Measurements from ENCODE around the gene KL. TPM values are rescaled to one million over a fixed set of nuclear protein-coding genes. Genes with fewer than 3 reads are reported as not detected.

Gene KL
- total and polyA plus RNA-seq, 2 of the 8 experiments (the other 6 are each of a cell fraction or from before 2014, with no cell fraction given): 0.02 TPM; not detected in 1

DNA sequence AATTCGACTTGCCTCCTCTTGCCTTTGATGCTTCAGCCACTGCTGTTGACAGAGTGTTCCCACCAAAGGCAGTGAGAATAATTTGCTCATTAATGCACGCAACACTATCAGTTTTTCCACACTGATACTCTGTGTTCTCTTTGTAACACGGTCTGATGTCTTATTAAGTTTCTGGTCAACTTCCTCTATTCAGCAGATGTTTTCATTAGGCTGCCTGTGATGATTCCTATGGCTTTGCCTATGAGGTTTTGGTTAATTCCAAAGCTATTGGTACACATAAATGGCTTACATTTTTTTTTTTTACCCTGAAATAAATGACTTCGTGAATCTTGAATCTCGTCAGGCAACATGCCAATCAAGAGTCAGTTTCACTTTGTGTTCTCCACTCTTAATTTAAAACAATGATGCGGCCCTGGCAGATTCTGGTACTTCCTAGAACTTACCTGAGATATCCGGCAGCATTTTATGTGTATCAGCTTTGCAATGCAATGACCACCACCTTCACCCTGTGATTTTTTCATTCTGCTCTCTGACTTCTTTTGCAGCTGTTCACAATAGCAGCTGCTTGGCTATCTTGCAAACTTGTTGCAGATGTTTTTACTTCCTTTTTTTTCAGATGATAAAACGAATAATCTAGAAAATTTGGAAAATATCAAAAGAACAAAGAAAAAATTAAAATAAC is 27.5 kb upstream of the KL start:
- H3K27me3 ChIP-seq (replicated peaks in 1 of 4; ENCODE audit: control insufficient read depth in 3 of 4, extremely low read depth in 1 of 4, insufficient read depth in 3 of 4, low read length in 3 of 4): no peaks in the 10 kb centered on the region
- DNase-seq (ENCODE audit: low read depth in 1 of 2, low spot score in 2 of 2) (no peak), FAIRE-seq (no peak)
- H3K56ac ChIP-seq (replicated peaks; ENCODE audit: insufficient read length, low read depth, low read length): no peak overlapping the region
- no peak overlapping the region for H2BK120ac ChIP-seq (replicated peaks; ENCODE audit: low read depth, low read length)
- no peak overlapping the region for H3K23ac ChIP-seq (ENCODE audit: insufficient read length)
- no peak overlapping the region for H3K18ac ChIP-seq (ENCODE audit: extremely low read depth, low read length)
- H3K4ac ChIP-seq (replicated peaks; ENCODE audit: insufficient read length, low read depth, low read length): no peak overlapping the region
- CTCF ChIA-PET (ENCODE audit: partially characterized antibody): no interaction called here
- H3K36me3 ChIP-seq (ENCODE audit: control insufficient read depth in 2 of 4, insufficient read depth in 4 of 4, low read length in 3 of 4): no peaks in the 10 kb centered on the region
- H3K79me1 ChIP-seq (ENCODE audit: low read depth, low read length): no peaks in the 10 kb centered on the region
- H3K9ac ChIP-seq (replicated peaks in 1 of 4; ENCODE audit: extremely low read depth in 1 of 4, low read depth in 3 of 4, low read length in 3 of 4): no peak overlapping the region
- no peaks in the 10 kb centered on the region for H3K4me1 ChIP-seq (replicated peaks in 1 of 4; ENCODE audit: control insufficient read depth in 3 of 4, insufficient read depth in 4 of 4, low read length in 3 of 4)
- no peak overlapping the region for H3K4me2 ChIP-seq (ENCODE audit: insufficient read depth in 1 of 2, low read depth in 2 of 2, low read length in 2 of 2)
- H3K23me2 ChIP-seq (ENCODE audit: low read depth, low read length): no peaks in the 10 kb centered on the region
- TF ChIP-seq CHD1 (IDR thresholded peaks at IDR 0.05; ENCODE audit: low read depth, low read length) (no peak), NRF1 (IDR thresholded peaks at IDR 0.05; ENCODE audit: low read depth, low read length) (no peak), BACH1 (IDR thresholded peaks at IDR 0.05; ENCODE audit: low read length) (no peak), POLR2A (IDR thresholded peaks at IDR 0.05; ENCODE audit: control extremely low read depth in 1 of 2, low read depth in 2 of 2, low read length in 2 of 2) (no peak), RAD21 (IDR thresholded peaks at IDR 0.05 in 1 of 2, conservative IDR thresholded peaks at IDR 0.05 in 1 of 2; ENCODE audit: low read depth in 2 of 2, low read length in 2 of 2) (no peak), SAP30 (IDR thresholded peaks at IDR 0.05; ENCODE audit: insufficient read depth, insufficient replicate concordance, low read length) (no peak), SP4 (IDR thresholded peaks at IDR 0.05; ENCODE audit: low read length) (no peak), SIX5 (IDR thresholded peaks at IDR 0.05; ENCODE audit: low read depth, low read length) (no peak), JUND (IDR thresholded peaks at IDR 0.05; ENCODE audit: low read length) (no peak), HDAC6 (IDR thresholded peaks at IDR 0.05; ENCODE audit: low read depth, low read length) (no peak)
- H2BK12ac ChIP-seq (ENCODE audit: low read depth, low read length): no peak overlapping the region
- no peak overlapping the region for H4K5ac ChIP-seq (ENCODE audit: insufficient read length, low read depth, low read length)
- no peak overlapping the region for H2AK5ac ChIP-seq (ENCODE audit: low read depth, low read length)
- no peak overlapping the region for H3K14ac ChIP-seq (ENCODE audit: insufficient read length)
- 91% methylated on average over 8 of the region's 8 CpGs; no CpG with 5 or more reads in 1 of the 2 experiments for WGBS, 2 experiments (ENCODE audit: extremely low coverage in 1 of 2, insufficient coverage in 1 of 2, insufficient read length in 1 of 2, insufficient replicate concordance in 2 of 2, low coverage in 1 of 2, low lambda C conversion rate in 2 of 2, missing lambda C conversion rate in 1 of 2)
- no peak overlapping the region for H2BK20ac ChIP-seq (ENCODE audit: low read length)
- H3K4me3 ChIP-seq (ENCODE audit: extremely low read depth in 1 of 4, insufficient read depth in 2 of 4, low read depth in 3 of 4, low read length in 4 of 4): no peak overlapping the region
- no peaks in the 10 kb centered on the region for H3K79me2 ChIP-seq (ENCODE audit: control insufficient read depth in 1 of 2, insufficient read depth in 2 of 2, low read length in 2 of 2)
- H2BK15ac ChIP-seq (ENCODE audit: low read length): no peak overlapping the region
- POLR2A ChIA-PET (ENCODE audit: partially characterized antibody): no interaction called here
- no peaks in the 10 kb centered on the region for H4K20me1 ChIP-seq (replicated peaks in 1 of 2; ENCODE audit: control insufficient read depth in 1 of 2, insufficient read depth in 2 of 2, low read length in 2 of 2)
- no peak overlapping the region for H3K27ac ChIP-seq (ENCODE audit: low read depth, low read length)
- H2BK5ac ChIP-seq (ENCODE audit: low read depth, low read length): no peak overlapping the region
- H4K8ac ChIP-seq (ENCODE audit: extremely low read depth, insufficient read depth, low read length): no peak overlapping the region
- no peak overlapping the region for H4K91ac ChIP-seq (replicated peaks; ENCODE audit: insufficient read length, low read length)
- no peak overlapping the region for H2AFZ ChIP-seq (ENCODE audit: low read length)
- no peaks in the 10 kb centered on the region for H3K9me3 ChIP-seq (ENCODE audit: insufficient read depth in 2 of 2, low read depth in 1 of 2, low read length in 1 of 2)
